GM23338 (cell line): ENCODE data around the gene HMGN4. TPM values are rescaled to one million over a fixed set of nuclear protein-coding genes. Genes with fewer than 3 reads are reported as not detected.

Experiments
- ATAC-seq: fragments of 200-7000 bp; cut with Tn5 transposase; 3 replicates; pipeline ENCODE4 v1.9.1; 2020
- DNase-seq: peaks from one replicate; pipeline ENCODE4 v3.0.0-alpha.2; 2015; ENCODE audit warnings: low spot score
- H2AFZ ChIP-seq: fragments of 200-600 bp; sonication (generic); 2 replicates; pipeline ENCODE4 v1.8.0; 2016; ENCODE audit warnings: antibody characterized with exemption, mild to moderate bottlenecking, moderate library complexity
- H3F3A ChIP-seq: fragments of 200-600 bp; sonication (generic); replicated peaks from 2 replicates; pipeline ENCODE4 v1.8.0; 2017; ENCODE audit warnings: antibody characterized with exemption, mixed run types, low read depth
- H3K27ac ChIP-seq: fragments of 200-600 bp; sonication (generic); 2 replicates; pipeline ENCODE4 v1.6.1; 2016; ENCODE audit warnings: low read depth
- H3K27me3 ChIP-seq: fragments of 200-600 bp; sonication (generic); 2 replicates; pipeline ENCODE4 v1.8.0; 2016; ENCODE audit warnings: mild to moderate bottlenecking, mixed run types, moderate library complexity; ENCODE audit not compliant: insufficient read depth
- H3K36me3 ChIP-seq: fragments of 200-600 bp; sonication (generic); 2 replicates; pipeline ENCODE4 v1.8.0; 2016; ENCODE audit warnings: mild to moderate bottlenecking; ENCODE audit not compliant: insufficient read depth
- H3K4me1 ChIP-seq: fragments of 200-600 bp; sonication (generic); 2 replicates; pipeline ENCODE4 v1.8.0; 2016; ENCODE audit warnings: mild to moderate bottlenecking, moderate library complexity; ENCODE audit not compliant: insufficient read depth
- H3K4me2 ChIP-seq: fragments of 200-600 bp; sonication (generic); 2 replicates; pipeline ENCODE4 v1.7.1; 2017; ENCODE audit warnings: mixed run types
- H3K4me3 ChIP-seq: fragments of 200-600 bp; sonication (generic); 2 replicates; pipeline ENCODE4 v1.6.1; 2016; ENCODE audit warnings: mixed run types
- H3K79me2 ChIP-seq: fragments of 200-600 bp; sonication (generic); replicated peaks from 2 replicates; pipeline ENCODE4 v1.8.0; 2017; ENCODE audit warnings: mild to moderate bottlenecking; ENCODE audit not compliant: insufficient read depth
- H3K9me2 ChIP-seq: fragments of 200-600 bp; sonication (generic); 2 replicates; pipeline ENCODE4 v1.8.0; 2017; ENCODE audit not compliant: insufficient read depth
- H4K20me1 ChIP-seq: fragments of 200-600 bp; sonication (generic); replicated peaks from 2 replicates; pipeline ENCODE4 v1.8.0; 2017; ENCODE audit warnings: mild to moderate bottlenecking; ENCODE audit not compliant: insufficient read depth
- H3K27ac Mint-ChIP-seq: 2 replicates; pipeline ENCODE4 v1.8.0; 2020; ENCODE audit warnings: inconsistent platforms, mild to moderate bottlenecking, moderate library complexity, mixed read lengths
- H3K27me3 Mint-ChIP-seq: 3 replicates; pipeline ENCODE4 v1.8.0; 2022; ENCODE audit warnings: low read depth, mild to moderate bottlenecking, moderate library complexity, mixed read lengths, inconsistent platforms; ENCODE audit not compliant: insufficient read depth, poor library complexity
- H3K36me3 Mint-ChIP-seq: 3 replicates; pipeline ENCODE4 v1.8.0; 2021; ENCODE audit warnings: low read depth, mild to moderate bottlenecking, inconsistent platforms, moderate library complexity, mixed read lengths
- H3K4me1 Mint-ChIP-seq: 3 replicates; pipeline ENCODE4 v1.8.0; 2020; ENCODE audit warnings: mild to moderate bottlenecking, inconsistent platforms, mixed read lengths
- H3K4me3 Mint-ChIP-seq: 3 replicates; pipeline ENCODE4 v1.8.0; 2021; ENCODE audit warnings: moderate library complexity, mild to moderate bottlenecking, inconsistent platforms, mixed read lengths
- H3K9me3 Mint-ChIP-seq: 3 replicates; pipeline ENCODE4 v1.8.0; 2020; ENCODE audit warnings: moderate library complexity, mild to moderate bottlenecking, inconsistent platforms, mixed read lengths
- CTCF ChIP-seq, 2 experiments: fragments of 200-600 bp in 1 of 2; sonication (generic) in 1 of 2; conservative IDR thresholded peaks; 2 replicates each; pipeline versions ENCODE4 v1.5.1 to v1.6.1; 2016 to 2017; ENCODE audit warnings: antibody characterized with exemption in 2 of 2, low read depth in 2 of 2, mild to moderate bottlenecking in 2 of 2, moderate library complexity in 1 of 2
- NANOG ChIP-seq: IDR thresholded peaks from 2 replicates; pipeline ENCODE4 v1.6.1; 2016; ENCODE audit warnings: antibody characterized with exemption, borderline replicate concordance
- POLR2AphosphoS5 ChIP-seq: IDR thresholded peaks from 2 replicates; pipeline ENCODE4 v1.6.1; 2016; ENCODE audit warnings: antibody characterized with exemption, low read depth
- STAT1 ChIP-seq: IDR thresholded peaks from one replicate; pipeline ENCODE4 v1.6.1; 2016; ENCODE audit warnings: antibody characterized with exemption; ENCODE audit not compliant: unreplicated experiment
- ZNF462 ChIP-seq: fragments of 250-450 bp; sonication (Bioruptor Pico); IDR thresholded peaks from 2 replicates; pipeline ENCODE4 v1.5.0; 2020; ENCODE audit warnings: mild to moderate bottlenecking, moderate library complexity
- polyA plus RNA-seq: library from polyadenylated mRNA; unstranded; fragments of >200 nt; fragmentation: Nextera tagmentation; extraction: Ambion mirVana; gene quantifications from 2 replicates; pipeline ENCODE4 v1.2.1, GENCODE V29; 2016
- total RNA-seq: library from RNA; depleted of rRNA; stranded (reverse); fragments of >200 nt; shearing (Covaris generic); gene quantifications from 2 replicates; pipeline ENCODE4 v1.2.3, GENCODE V29; 2014

HMGN4 gene
- total and polyA plus RNA-seq, 2 experiments from 2014 or later: 35.3 to 91.4 TPM

GRCh38 chr6:26593278-26594130 is 55.3 kb downstream of the HMGN4 start:
- Histone ChIP-seq H3K36me3 (no peaks in the 10 kb centered on the region), H3K27me3 (no peaks in the 10 kb centered on the region), H3F3A (no peaks in the 10 kb centered on the region), H2AFZ (peak overlapping the region; percentile 67; the same call in 1 of the 2 replicates), H4K20me1 (no peaks in the 10 kb centered on the region), H3K4me1 (no peaks in the 10 kb centered on the region), H3K9me2 (no peaks in the 10 kb centered on the region), H3K27ac (no peak overlapping the region), H3K4me2 (peak overlapping the region; percentile 80), H3K4me3 (peak overlapping the region; percentile 66), H3K79me2 (peaks cover 13% of the 10 kb centered on the region)
- Mint-ChIP-seq H3K4me3 (no peak overlapping the region), H3K27me3 (peaks cover 12% of the 10 kb centered on the region), H3K4me1 (peaks cover 3% of the 10 kb centered on the region; the same call in 2 of the 3 replicates), H3K9me3 (peaks cover 3% of the 10 kb centered on the region; the same call in 1 of the 3 replicates), H3K27ac (peak overlapping the region; percentile 62; the same call in 1 of the 2 replicates), H3K36me3 (peaks cover 5% of the 10 kb centered on the region)
- no peak for ATAC-seq
- no peak for TF ChIP-seq STAT1
- TF ChIP-seq POLR2AphosphoS5: no peak
- no peak for TF ChIP-seq NANOG
- no peak for DNase-seq

- H3K27ac Mint-ChIP-seq: no peak overlapping the region
- Histone ChIP-seq H3K4me2 (peak overlapping the region; percentile 80), H4K20me1 (no peaks in the 10 kb centered on the region), H3K79me2 (peaks cover 13% of the 10 kb centered on the region), H3F3A (no peaks in the 10 kb centered on the region), H3K4me3 (peak overlapping the region; percentile 66), H3K27me3 (no peaks in the 10 kb centered on the region), H3K36me3 (0 out of 2 replicates have a peak, but pooled peaks cover under 1% of the 10 kb centered on the region), H2AFZ (peak overlapping the region; percentile 67; the same call in 1 of the 2 replicates), H3K9me2 (no peaks in the 10 kb centered on the region), H3K4me1 (no peaks in the 10 kb centered on the region), H3K27ac (no peak overlapping the region)
- ATAC-seq (no peak), DNase-seq (no peak)
- H3K36me3 Mint-ChIP-seq: peaks cover 8% of the 10 kb centered on the region
- peaks cover 11% of the 10 kb centered on the region for H3K27me3 Mint-ChIP-seq
- H3K4me3 Mint-ChIP-seq: no peak overlapping the region
- H3K4me1 Mint-ChIP-seq: peaks cover 3% of the 10 kb centered on the region; the same call in 2 of the 3 replicates
- no peak for TF ChIP-seq CTCF (conservative IDR thresholded peaks at IDR 0.05; ENCODE audit: low read depth in 2 of 2)
- TF ChIP-seq ZNF462 (CRISPR knock-in tag): no peak
- H3K9me3 Mint-ChIP-seq: peaks cover 3% of the 10 kb centered on the region; the same call in 1 of the 3 replicates
Observed at GRCh38 chr6:26594131-26594498, 55.9 kb downstream of the HMGN4 start.
